Measurements from ENCODE around the gene HDLBP.
"Not testable (repeated sequence)": the region's sequence is repeated elsewhere in the genome, so short reads cannot be mapped to it uniquely, and the experiment has no call there.

Gene HDLBP

DNA sequence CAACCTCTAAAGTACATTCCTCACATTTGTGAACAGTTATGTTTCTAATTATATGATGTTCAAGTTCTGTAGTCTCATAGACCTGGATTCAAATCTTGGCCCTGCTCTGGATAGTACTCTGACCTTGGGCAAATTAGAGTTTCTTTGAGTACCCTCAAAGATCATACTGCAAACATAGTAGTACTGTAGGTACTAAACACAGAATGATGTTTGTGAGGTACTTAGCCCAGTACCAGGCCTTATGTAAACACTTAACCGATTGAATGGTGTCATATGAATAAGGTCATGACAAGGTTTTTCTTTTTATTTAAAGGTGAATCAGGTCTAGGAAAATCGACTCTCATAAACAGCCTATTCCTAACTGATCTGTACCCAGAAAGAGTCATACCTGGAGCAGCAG, 19.3 kb upstream of the HDLBP start:
- no peak for DNase-seq

DNA sequence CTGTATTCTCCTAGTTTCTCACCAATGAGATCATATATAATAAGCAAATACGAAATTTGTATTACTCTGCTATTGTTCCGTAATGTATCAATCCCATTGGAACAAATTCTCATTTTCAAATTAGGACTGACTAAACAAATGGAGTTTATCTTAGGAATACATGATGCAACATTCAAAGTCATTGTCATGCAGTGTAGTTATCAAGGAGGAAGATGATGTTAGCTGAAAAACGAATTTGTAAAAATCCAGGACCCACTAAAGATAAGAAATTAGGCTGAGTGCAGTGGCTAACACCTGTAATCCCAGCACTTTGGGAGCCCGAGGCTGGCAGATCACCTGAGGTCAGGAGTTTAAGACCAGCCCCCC, 15.1 kb upstream of the HDLBP start:
- no peak for DNase-seq

DNA sequence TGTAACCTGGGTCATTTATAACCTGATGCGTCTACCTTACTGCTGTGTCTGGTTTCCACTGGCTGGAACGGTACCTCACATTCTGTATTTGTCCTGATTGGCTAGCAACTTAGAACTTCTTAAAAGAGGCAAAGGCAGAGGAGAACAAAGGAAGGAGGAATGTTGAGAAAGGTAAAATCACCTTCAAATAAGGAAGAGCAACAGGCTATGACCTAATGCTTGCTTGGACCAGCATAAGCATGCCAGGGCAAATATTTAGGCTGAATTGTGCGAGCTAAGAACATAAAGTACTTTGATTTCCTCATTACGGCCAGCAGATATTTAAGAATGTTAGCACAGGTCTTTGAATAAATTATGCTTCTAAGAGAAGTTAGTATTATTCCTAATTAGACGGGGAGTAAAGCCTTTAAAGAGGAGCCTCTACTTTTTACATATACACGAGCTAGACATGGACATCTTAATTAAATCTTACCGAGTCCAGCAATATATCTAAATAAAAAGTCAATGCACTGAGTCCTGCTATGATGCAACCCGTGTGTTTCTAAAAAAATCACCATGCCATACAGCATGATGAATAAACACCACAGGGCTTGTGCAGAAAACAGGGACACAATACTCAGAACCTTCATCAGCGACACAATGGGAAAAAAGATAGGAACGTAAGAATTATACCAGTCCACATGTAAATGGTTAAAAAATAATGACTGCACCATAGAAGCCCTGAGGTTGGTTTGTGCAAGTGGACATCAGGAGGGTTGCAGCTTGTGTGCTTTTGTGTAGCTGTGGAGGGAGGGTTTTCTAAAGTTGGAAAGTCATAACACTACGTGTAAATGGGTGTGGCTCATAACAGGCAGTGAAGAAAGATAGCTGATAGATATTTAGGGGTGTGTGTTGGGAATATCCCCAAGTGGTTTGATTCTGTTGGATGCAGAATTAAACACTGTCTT, 14.5 kb upstream of the HDLBP start:
- no peak for DNase-seq

DNA sequence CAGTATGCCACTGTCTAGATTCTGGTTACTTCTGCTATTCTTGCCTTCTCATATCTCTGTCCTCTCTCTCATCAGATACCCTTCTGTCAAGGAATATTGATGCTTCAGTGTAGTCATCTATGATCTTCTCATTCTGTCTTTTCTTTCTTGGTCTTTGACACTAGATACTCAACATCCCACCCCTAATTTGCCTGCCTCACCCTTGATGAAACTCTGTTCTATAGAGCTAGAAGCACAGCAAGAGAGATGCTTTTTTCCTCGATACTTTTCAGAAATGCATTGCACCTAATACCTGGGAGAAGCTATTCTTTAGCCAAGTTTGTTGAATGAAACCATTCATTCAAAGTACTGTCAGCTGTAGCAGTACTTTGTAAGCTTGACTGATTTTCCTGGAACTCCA, 9.8 kb upstream of the HDLBP start:
- DNase-seq: no peak

DNA sequence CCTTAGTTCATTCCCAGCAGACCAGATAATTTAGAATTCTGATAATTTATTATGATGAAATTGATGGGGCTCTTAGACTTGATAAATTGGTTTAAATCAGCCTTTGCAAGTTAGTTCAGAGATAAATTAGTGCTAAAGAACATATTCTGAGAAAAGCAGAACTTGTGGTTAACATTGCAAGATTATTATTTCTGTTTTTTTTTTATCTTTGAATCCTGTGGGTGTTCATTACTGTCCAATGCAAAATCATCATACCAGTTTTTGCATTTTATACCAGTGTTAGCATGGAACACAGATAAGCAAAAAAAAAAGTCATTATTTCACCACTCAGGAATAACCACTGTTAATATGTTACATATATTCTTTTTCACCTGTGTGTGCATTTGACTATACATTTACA, 9.3 kb upstream of the HDLBP start:
- DNase-seq: no peak

DNA sequence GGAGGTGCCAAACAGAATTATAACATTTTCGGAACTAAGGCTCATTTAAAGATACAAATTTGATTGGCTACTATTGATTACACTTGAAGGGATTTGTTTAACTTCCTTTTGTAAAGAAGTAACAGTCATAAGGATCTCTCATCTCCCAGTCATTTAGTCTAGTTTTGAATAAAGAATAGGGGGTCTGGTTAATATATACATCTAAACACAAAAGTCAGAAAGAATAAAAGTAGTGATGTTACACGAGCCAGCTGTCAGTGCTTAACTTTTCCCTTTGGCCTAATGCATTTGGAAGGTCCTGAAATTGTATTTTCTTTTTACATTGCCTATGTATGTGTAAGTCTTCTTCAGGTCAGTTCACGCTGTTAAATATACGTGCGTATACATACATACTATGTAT, 8.3 kb upstream of the HDLBP start:
- no peak for DNase-seq

DNA sequence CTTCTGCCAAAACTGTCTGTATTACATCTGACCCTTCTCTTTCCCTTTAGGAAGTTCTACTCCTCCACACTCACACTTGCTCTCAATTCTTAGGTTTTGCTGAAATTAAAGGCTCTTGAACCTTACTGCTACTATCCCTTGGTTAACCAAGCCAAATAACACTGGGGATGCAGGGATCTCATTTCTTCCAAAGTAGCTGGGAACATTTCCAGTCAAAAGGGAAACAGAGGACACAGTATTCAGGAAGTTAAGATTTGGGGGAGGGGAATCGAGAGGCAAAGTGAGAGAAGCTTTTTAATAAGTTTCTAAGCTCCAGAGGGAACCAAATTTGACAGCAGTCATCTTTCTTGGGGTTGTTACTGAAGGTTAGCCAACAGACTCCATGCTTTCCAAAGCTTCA, 6.4 kb upstream of the HDLBP start:
- DNase-seq: no peak

DNA sequence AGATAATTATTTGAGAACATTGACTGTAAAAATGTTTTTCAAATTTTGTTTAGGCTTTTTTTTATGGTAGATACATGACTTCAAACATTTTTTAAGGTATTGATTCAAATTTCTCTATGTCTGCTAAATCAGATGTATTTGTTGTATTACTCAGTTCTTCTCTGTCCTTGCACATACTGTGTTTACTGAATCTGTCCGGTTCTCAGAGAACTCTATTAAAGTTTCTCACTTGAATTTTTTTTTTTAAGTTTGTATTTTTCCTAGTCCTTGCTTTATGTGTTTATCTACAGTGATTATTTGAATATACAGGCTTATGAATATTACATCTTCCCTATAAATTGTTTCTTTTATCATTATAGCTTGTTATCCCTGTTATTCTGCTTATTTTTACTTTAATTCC, 5.6 kb upstream of the HDLBP start:
- DNase-seq: no peak

DNA sequence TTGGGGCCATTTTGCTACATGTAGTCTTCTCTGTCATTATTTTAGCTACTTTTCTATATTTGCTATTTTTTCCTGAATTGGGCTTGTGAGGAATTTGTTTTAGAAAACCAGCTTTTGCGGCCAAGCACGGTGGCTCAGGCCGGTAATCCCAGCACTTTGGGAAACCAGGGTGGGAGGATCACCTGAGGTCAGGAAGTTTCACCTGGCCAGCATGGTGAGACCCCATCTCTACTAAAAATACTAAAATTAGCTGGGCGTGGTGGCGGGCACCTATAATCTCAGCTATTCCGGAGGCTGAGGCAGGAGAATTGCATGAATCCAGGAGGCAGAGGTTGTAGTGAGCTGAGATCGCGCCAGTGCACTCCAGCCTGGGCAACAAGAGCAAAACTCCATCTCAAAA, 4.9 kb upstream of the HDLBP start:
- DNase-seq: no peak

DNA sequence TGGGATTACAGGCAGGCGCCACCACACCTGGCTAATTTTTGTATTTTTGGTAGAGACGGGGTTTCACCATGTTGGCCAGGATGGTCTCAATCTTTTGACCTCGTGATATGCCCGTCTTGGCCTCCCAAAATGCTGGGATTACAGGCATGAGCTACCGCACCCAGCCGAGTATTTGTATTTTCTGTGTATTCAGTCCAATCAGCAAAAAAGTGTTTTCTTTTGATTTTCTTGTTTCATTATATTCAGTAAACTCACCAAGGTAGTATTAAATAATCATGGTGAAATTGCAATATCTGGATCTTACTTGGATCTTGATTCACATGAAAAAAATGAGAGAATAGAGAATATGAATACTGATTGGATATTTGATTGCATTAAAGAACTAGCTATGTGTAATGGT, 3.4 kb upstream of the HDLBP start:
- DNase-seq: not testable (repeated sequence)

DNA sequence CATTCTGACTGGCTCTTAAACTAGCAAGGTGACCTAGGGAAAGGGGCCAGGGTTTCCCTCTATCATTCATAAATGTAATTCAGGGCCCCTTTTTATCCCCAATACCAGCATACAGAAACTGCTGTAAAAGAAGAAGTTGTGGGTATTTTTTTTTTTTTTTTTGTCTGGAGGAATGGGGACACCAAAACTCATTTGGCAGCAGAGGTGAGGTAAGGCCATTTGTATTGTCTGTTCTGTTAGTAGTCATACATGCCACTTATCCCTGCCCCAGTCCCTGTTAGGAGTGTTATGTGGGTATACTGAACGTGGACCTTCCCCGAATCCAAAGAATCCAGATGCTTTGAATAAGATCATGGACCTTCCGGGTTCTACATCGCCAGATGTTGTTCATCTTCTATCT, 1.9 kb upstream of the HDLBP start:
- no peak for DNase-seq

DNA sequence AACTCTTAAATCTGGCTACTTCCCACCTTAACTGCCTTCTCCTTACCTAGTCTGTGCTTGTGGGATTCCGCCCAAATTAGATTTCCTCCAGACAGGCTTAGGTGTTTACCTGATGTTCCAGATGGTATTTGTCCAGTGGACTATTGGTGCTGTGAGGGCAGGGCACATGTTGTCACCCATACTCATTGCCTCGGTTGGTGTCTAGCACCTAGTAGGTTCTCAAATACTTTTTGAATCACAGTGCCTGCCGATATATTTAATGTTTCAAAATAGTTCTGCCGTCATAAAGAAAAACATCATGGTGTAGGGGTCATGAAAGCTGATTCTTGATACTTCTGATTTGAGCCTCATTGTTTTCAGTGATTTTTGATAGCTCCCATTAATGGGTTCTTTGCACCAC, 1.4 kb upstream of the HDLBP start:
- DNase-seq: no peak

DNA sequence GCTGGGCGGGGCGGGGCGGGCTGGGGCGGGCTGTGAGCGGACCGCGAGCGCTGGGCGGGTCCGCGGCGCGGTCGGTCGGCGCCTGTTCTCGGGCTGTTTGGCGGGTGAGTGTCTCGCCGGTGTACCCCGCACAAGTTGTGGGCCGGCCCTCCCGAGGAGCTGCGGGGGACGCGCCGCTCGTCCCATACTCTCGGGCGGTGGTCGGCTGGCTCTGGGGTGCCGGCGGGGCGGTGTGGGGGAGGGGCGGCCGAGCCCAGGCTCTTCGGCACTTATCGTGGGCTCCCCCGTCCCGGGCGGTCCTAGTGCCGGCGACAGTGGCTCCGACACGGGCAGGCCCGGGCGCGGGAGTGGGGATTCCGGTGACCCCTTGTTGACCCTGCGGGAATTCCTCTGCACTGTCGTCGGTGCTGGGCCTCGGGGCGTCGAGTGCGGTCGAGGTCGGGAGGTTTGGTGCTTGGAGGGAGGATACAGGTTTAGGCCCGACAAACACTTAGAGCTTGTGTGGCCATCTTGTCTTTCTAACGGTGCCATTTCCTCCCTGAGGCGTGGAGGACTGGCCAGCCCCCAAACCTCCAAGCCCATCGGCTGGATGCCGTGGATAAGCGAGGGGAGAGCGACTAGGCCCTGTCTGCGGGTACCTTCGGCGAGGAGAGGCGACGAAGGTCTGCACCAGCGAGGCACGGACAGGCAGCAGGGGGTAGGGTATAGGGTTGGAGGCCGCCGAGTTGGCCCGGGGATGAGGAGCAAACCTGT, 583 bp upstream of the HDLBP start, which contains the start of gene SEPTIN2:
TSS of gene SEPTIN2 (plus strand) at position 47 of the 753 bp plus-strand sequence. CDS start 8,308 bp downstream, outside the sequence.
- no peak for DNase-seq

DNA sequence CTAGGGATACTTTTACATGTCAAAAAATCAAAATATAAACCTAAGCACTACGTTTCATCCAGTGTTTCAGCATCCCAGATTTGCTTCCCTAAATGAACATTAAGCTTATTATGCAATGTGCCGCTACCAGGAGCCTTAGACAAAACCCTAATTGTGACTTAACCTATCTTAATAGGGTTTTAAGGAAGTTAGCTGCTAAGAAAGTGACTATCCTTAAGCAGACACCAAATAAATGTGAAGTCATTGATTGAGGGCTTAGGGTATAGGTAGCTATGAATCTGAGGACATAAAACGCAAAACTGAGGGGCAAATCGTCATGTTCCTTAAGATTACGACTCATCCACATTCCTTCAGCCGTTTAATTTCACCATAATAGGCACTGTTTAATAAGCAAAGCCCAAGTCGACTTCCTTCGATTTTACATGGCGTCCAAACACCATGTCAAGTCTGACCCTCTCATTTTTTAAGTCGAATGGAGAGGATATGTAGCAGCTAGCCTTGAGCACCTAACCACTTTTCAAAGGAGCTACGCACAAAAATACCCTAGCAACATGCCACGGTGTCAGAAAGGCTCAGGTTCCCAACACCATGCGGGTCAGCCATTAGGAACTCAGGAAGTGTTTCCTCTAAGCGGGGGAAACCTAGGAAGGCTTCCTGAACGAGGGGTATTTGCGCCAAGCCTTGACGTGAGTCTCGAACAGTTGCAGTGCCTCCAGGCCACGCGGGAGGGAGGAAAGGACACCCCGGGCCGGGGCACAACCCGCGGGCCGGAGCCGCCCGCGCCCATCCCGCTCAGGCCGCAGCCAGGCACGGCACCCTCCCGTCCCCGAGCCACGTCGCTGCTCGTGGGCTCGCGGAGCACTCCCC, 1.0 kb downstream of the HDLBP start:
- no peak for DNase-seq

DNA sequence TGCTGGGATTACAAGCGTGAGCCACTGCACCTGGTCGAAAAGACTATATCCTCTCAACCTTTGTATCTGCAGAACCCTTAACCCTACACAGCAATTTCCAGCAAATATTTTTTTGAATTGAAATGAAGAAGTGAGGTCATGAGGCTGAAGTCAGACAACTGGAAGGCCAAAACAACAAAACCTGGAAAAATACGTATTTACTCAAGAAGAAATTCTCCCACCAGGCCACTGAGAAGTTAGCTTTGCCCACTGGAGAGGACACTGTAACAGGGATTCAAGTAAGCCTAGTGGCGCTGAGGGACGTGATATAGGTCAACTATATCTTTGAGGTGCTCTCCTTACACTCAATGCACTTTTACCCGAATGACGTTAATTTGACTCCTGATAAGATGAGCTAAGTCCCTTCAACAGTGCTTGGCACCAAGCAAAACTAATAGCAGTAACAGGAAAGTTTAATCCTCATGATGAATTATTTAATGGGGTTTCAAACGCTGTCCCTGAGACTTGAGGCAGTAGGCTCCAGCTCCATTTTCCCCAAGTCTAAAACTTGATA, 1.9 kb downstream of the HDLBP start:
- no peak for DNase-seq

DNA sequence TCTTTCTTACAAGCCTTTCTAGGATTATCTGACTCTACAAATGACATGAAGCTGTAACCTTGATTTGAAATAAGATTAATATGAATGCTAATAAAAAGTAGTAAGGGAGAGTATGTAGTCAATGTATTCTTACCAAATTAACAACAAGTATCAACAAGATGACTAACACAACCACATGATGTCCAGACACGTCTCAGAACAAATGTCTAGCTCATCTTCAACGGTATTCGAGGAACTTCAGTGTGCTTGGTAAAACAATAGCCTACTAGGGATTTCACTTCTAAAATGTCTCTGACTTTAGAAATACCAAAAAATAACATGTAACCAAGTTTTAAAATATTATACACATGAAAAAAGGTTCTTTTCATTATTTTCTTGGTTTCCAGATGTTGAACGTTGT, 3.4 kb downstream of the HDLBP start:
- DNase-seq: no peak

DNA sequence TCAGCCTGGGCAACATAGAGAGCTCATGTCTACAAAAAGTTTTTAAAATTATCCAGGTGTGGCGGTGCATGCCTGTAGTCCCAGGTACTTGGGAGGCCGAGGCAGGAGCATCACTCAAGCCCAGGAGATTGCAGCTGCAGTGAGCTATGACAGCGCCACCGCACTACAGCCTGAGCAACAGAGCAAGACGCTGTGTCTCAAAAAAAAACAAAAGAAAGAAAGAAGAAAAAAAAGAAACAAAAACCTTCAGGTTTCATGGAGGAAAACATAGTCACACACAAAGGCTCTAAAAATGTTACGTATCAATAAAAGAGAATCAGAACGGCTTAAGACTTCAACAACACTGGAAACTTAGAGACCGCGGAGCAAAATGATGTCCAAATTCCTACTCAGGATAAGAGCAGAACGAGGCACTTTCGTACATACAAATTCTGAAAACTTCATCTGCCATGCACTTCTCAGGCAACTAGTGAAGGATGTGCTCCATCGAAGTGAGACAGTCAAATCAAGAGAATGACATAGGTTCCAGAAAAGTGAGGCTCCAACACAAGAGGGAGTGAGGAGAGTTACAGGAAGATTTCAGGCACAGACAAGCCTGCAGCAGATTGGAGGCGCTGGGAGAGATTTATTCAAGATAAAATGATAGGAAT, 4.4 kb downstream of the HDLBP start:
- no peak for DNase-seq

DNA sequence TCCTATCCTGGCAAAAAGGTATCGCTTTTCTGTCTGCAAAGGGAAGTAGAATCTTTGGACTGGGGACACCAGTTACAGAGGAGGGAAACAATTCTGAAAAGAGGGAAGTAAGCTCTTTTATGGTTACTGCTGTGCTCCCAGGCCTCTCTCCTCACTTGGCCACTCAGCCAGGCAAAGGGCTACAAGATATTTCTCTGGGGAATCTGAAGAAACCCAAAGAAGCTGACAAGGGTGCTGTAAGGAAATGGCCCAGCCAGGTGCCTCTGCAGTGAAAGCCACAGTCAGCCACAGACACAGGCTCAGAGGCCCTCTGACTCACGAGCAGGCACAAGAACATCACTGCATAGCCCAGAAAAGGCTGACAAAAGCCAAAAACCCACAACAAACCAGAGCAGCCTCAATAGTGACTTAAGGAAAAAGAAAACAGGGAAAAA, 5.8 kb downstream of the HDLBP start:
- no peak for DNase-seq

DNA sequence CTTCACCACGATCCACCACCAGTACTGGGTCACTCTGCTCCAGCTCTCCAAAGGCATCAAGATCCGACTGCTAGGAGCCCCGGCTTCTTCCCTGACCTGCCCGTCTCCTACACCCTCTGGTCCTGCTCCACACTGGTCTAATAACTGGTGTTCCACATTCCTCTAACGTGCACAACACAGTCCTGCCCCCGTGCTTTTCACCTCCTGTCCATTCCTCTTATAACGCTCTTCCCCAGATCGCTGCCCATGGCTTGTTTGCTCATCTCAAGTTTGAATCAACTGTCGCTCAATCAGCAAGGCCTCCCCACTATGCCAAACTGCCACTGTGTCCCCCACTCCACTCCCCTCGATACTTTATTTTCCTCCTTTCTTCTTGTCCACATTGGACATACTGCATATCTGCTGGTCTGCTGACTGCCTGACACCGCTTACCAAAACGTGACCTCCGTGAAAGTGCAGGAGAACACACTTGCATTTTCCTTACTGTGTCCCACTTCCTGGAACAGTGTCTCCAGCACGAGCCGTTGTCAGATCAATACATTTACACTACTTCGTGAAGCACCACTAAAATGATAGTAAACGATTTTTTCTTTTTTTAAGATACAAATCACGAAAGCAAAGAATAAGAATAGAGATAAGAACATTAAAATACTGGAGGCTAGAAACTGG, 6.5 kb downstream of the HDLBP start:
- DNase-seq: no peak

DNA sequence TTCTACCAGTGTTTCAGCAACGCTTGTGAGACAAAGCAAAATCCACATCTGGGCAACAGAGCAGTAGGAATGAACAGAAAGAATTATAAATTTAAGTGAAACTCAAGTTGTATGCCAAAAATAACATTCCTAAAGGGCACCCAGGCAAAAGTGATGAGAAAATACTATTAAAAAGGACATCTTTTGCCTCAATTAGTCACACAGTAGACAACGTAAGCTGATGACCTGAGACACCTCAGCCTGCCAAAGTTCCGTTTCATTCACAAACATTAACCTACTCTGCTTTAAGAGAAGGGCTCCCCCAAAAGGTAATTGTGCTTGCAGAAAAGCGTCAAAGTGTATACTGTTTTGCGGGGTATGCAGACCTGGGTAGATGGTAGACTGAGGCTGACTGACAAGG, 7.2 kb downstream of the HDLBP start:
- DNase-seq: no peak

DNA sequence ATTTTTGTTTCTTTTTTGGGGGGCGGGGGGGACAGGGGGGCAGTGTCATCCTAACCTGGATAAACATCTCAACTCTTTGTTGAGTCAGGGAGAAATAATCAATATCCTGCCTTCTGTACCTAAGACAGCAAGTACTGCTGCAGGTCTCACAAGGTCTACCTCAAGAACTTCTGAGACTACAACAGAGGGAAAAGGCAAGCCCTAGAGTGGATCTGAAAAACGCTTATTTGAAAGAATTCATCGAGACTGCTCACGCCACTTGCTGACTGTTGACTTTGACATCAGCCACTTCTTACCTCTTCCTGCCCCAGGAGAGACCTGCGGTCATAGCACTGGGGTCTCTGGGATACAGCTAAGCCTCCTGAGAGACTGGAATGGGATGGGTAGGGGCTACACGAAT, 8.4 kb downstream of the HDLBP start:
- DNase-seq: no peak

Data from 8988T (cell line).